A549 (cell line): ENCODE results near the gene COL7A1. TPM values are rescaled to one million over a fixed set of nuclear protein-coding genes. Genes with fewer than 3 reads are reported as not detected.

Source experiments
- ATAC-seq, 2 experiments: fragments of 200-7000 bp in 1 of 2; fragments of >200 bp in 1 of 2; cut with Nextera tagmentation in 1 of 2; cut with Tn5 transposase in 1 of 2; 3 replicates each; pipeline versions ENCODE4 v1.8.0 to v1.9.1; 2018 to 2020; ENCODE audit warnings: mild to moderate bottlenecking in 1 of 2, moderate library complexity in 1 of 2
- CTCF ChIA-PET: fragments of 300-600 bp; sonication (Branson Sonifier 250); formaldehyde crosslinking; extraction: SDS; loops from one replicate; lab custom pipeline; 2021; ENCODE audit warnings: antibody characterized with exemption, inconsistent platforms; lab: Yijun Ruan, JAX
- POLR2A ChIA-PET: fragments of 350-600 bp; formaldehyde crosslinking; extraction: SDS; loops from one replicate; lab custom pipeline; 2021; ENCODE audit warnings: antibody characterized with exemption, inconsistent platforms; lab: Yijun Ruan, JAX
- DNase-seq, 2 experiments: peaks; one replicate each; pipeline versions ENCODE4 v3.0.0 to v3.0.0-alpha.2; 2011 to 2016; ENCODE audit warnings: low read depth in 1 of 2, low spot score in 1 of 2
- FAIRE-seq: peaks from 2 replicates; lab custom pipeline; 2011; peaks lifted over from hg19 to GRCh38; lab: Jason Lieb, UNC
- H3K27ac ChIP-seq, 2 experiments: fragments of >200 bp; sonication (Bioruptor Twin); formaldehyde crosslinking; 3 replicates each; pipeline ENCODE4 v1.5.1; 2016 to 2017
- H3K4me1 ChIP-seq: fragments of >200 bp; sonication (Bioruptor Twin); formaldehyde crosslinking; 3 replicates; pipeline ENCODE4 v1.6.1; 2016
- H3K4me2 ChIP-seq: fragments of >200 bp; sonication (Bioruptor Twin); formaldehyde crosslinking; 3 replicates; pipeline ENCODE4 v1.6.1; 2016
- H3K4me3 ChIP-seq: fragments of >200 bp; sonication (Bioruptor Twin); formaldehyde crosslinking; 3 replicates; pipeline ENCODE4 v1.5.1; 2016
- H3K9me3 ChIP-seq: fragments of >200 bp; sonication (Bioruptor Twin); formaldehyde crosslinking; 3 replicates; pipeline ENCODE4 v1.6.1; 2016
- BHLHE40 ChIP-seq: IDR thresholded peaks from 2 replicates; pipeline ENCODE4 v1.6.1; 2012; ENCODE audit warnings: low read depth, low read length, inconsistent platforms
- EHMT2 ChIP-seq: fragments of 200-600 bp; sonication (generic); IDR thresholded peaks from 2 replicates; pipeline ENCODE4 v1.6.1; 2016; ENCODE audit warnings: antibody characterized with exemption, low read depth, mild to moderate bottlenecking, moderate library complexity
- FOSL2 ChIP-seq, 2 experiments: fragments of 450-650 bp in 1 of 2; fragments of >200 bp in 1 of 2; sonication (Bioruptor Twin) in 1 of 2; formaldehyde crosslinking; IDR thresholded peaks; 2 replicates each; pipeline versions ENCODE4 v1.5.0 to v1.6.1; 2016 to 2020; ENCODE audit warnings: mild to moderate bottlenecking in 1 of 2, moderate library complexity in 1 of 2
- GATA3 ChIP-seq: IDR thresholded peaks from 2 replicates; pipeline ENCODE4 v1.6.1; 2012; ENCODE audit warnings: borderline replicate concordance
- HDAC2 ChIP-seq: fragments of 200-600 bp; sonication (generic); IDR thresholded peaks from 2 replicates; pipeline ENCODE4 v1.6.1; 2016
- HEYL ChIP-seq: fragments of 250-450 bp; sonication (Bioruptor Pico); IDR thresholded peaks from 2 replicates; pipeline ENCODE4 v1.8.0; 2021; ENCODE audit warnings: mild to moderate bottlenecking, moderate library complexity
- HOXB13 ChIP-seq: fragments of 250-450 bp; sonication (Bioruptor Pico); IDR thresholded peaks from 2 replicates; pipeline ENCODE4 v1.5.0; 2020; ENCODE audit warnings: low read depth, mild to moderate bottlenecking, moderate library complexity
- JUN ChIP-seq, 2 experiments: fragments of >200 bp; sonication (Bioruptor Twin); formaldehyde crosslinking; IDR thresholded peaks; 2 replicates in 1 of 2; 3 replicates in 1 of 2; pipeline ENCODE4 v1.6.1; 2016 to 2017
- JUNB ChIP-seq: fragments of >200 bp; sonication (Bioruptor Twin); formaldehyde crosslinking; IDR thresholded peaks from 2 replicates; pipeline ENCODE4 v1.6.1; 2016
- KDM1A ChIP-seq: fragments of 200-600 bp; sonication (generic); IDR thresholded peaks from 2 replicates; pipeline ENCODE4 v1.6.1; 2016; ENCODE audit warnings: low read depth, mild to moderate bottlenecking
- MYC ChIP-seq: IDR thresholded peaks from 2 replicates; pipeline ENCODE4 v1.6.1; 2012; ENCODE audit warnings: mild to moderate bottlenecking, inconsistent platforms, low read length, improper control_type of control experiment, borderline replicate concordance
- NPAS2 ChIP-seq: fragments of 250-450 bp; sonication (Bioruptor Pico); IDR thresholded peaks from 2 replicates; pipeline ENCODE4 v1.8.0; 2022; ENCODE audit warnings: mild to moderate bottlenecking, moderate library complexity, borderline replicate concordance
- NR3C1 ChIP-seq: fragments of >200 bp; sonication (Bioruptor Twin); formaldehyde crosslinking; IDR thresholded peaks from 3 replicates; pipeline ENCODE4 v1.6.1; 2017
- POLR2A ChIP-seq: IDR thresholded peaks from 2 replicates; pipeline ENCODE4 v1.6.1; 2012; ENCODE audit warnings: mild to moderate bottlenecking, low read length
- RARB ChIP-seq: fragments of 250-450 bp; sonication (Bioruptor Pico); IDR thresholded peaks from 2 replicates; pipeline ENCODE4 v1.8.0; 2021; ENCODE audit warnings: mild to moderate bottlenecking, moderate library complexity
- RNF2 ChIP-seq: fragments of 200-600 bp; sonication (generic); IDR thresholded peaks from 2 replicates; pipeline ENCODE4 v1.6.1; 2016; ENCODE audit warnings: low read depth, mild to moderate bottlenecking, antibody characterized with exemption, moderate library complexity, borderline replicate concordance
- SMC3 ChIP-seq: fragments of >200 bp; sonication (Bioruptor Twin); formaldehyde crosslinking; IDR thresholded peaks from 3 replicates; pipeline ENCODE4 v1.6.1; 2018; ENCODE audit warnings: inconsistent platforms
- TP53 ChIP-seq: fragments of 250-450 bp; sonication (Bioruptor Pico); IDR thresholded peaks from 2 replicates; pipeline ENCODE4 v1.5.0; 2021; ENCODE audit warnings: mild to moderate bottlenecking, moderate library complexity
- ZNF302 ChIP-seq: fragments of 250-450 bp; sonication (Bioruptor Pico); IDR thresholded peaks from 2 replicates; pipeline ENCODE4 v1.9.0; 2021; ENCODE audit warnings: inconsistent platforms, mild to moderate bottlenecking, moderate library complexity
- WGBS: methylation state at CpG from one replicate; pipeline ENCODE4 v1.1.6; 2017; ENCODE audit errors: missing lambda C conversion rate; 5-methylcytosine and 5-hydroxymethylcytosine counted together
- polyA plus RNA-seq, 4 experiments: library from polyadenylated mRNA; depleted of rRNA in 3 of 4; stranded (reverse); fragments of >200 nt; fragmentation: RNase III in 1 of 4; extraction: RNeasy Plus Mini Kit Qiagen cat#74134 plus additional on column Dnase treatment in 1 of 4; gene quantifications; 2 replicates in 3 of 4; 3 replicates in 1 of 4; pipeline ENCODE4 v1.2.3, GENCODE V29; 2011 to 2017
- TF ChIP-seq, protein P1 (sequence below): fragments of 450-650 bp; IDR thresholded peaks from 2 replicates; pipeline ENCODE4 v1.6.1; 2014; ENCODE audit warnings: antibody characterized with exemption
- TF ChIP-seq, protein P2 (sequence below): fragments of 150-350 bp; IDR thresholded peaks from 2 replicates; pipeline ENCODE4 v1.6.1; 2014; ENCODE audit warnings: low read depth, mild to moderate bottlenecking, low read length
- TF ChIP-seq, protein P3 (sequence below): fragments of 200-600 bp; sonication (generic); IDR thresholded peaks from 2 replicates; pipeline ENCODE4 v1.6.1; 2016; ENCODE audit warnings: antibody characterized with exemption, mild to moderate bottlenecking, moderate library complexity
- TF ChIP-seq, protein P4 (sequence below): IDR thresholded peaks from 2 replicates; pipeline ENCODE4 v1.6.1; 2012; ENCODE audit warnings: low read depth, borderline replicate concordance
- TF ChIP-seq, protein P5 (sequence below): IDR thresholded peaks from 2 replicates; pipeline ENCODE4 v1.6.1; 2012

The COL7A1 gene
- polyA plus RNA-seq, 2 of the 4 experiments (the other 2 are of a cell fraction): 36.5 to 240 TPM

DNA sequence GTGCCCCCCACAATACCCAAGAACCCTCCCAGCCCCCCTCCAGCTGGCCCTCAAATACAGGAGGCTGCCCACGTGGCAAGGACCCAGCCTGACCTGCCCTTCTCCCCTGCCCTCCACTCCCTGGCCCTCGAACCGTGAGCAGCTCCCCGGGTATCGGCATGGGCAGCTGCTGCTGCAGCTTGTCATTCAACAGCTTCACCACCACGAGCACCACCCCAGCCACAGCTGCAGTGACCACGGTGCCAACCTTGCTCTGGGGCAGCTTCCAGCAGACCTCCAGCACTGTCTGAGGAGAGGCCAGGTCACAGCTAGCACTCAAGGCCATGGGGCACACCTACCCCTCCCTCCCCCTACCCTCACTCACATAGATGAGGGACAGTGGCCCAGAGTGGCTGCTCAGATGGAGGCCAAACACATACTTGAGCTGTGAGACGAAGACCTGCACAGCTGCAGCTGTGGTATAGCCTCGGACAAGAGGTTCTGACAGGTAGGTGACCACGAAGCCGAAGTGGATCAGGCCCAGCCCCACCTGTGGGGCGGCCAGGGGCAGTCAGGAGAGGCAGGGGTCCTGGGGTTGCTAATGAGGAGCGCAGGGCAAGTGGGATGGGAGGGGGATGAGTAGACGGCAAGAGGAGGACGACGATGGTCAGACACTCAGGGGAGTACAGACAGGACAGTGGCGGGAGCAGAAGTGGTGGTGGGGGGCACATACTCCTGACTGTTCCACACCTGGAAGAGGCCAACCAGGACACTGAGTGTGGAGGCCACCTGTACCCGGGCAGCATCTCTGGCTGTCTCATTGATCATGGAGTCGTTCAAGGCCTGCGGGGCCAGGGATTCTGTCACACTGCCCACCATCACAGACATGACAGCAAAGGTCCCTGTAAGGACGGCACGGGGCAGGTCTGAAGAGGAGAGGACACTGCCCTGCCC, 36.7 kb upstream of the COL7A1 start:
- no peak for DNase-seq
- H3K9me3 ChIP-seq: no peaks in the 10 kb centered on the region
- H3K27ac ChIP-seq: no peak overlapping the region
- POLR2A ChIA-PET: no interaction called here
- ATAC-seq: no peak
- H3K4me2 ChIP-seq: no peak overlapping the region
- FAIRE-seq: no peak
- H3K4me1 ChIP-seq: peaks cover 16% of the 10 kb centered on the region
- no peak overlapping the region for H3K4me3 ChIP-seq
- TF ChIP-seq, protein P1, sequence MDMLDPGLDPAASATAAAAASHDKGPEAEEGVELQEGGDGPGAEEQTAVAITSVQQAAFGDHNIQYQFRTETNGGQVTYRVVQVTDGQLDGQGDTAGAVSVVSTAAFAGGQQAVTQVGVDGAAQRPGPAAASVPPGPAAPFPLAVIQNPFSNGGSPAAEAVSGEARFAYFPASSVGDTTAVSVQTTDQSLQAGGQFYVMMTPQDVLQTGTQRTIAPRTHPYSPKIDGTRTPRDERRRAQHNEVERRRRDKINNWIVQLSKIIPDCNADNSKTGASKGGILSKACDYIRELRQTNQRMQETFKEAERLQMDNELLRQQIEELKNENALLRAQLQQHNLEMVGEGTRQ: no peak
- TF ChIP-seq JUNB: no peak
- TF ChIP-seq NPAS2 (CRISPR knock-in tag): no peak
- TF ChIP-seq EHMT2: no peak
- TF ChIP-seq KDM1A: no peak
- TF ChIP-seq FOSL2 (IDR thresholded peaks at IDR 0.05): no peak
- TF ChIP-seq FOSL2 (CRISPR knock-in tag; IDR thresholded peaks at IDR 0.05): no peak
- TF ChIP-seq, protein P2, sequence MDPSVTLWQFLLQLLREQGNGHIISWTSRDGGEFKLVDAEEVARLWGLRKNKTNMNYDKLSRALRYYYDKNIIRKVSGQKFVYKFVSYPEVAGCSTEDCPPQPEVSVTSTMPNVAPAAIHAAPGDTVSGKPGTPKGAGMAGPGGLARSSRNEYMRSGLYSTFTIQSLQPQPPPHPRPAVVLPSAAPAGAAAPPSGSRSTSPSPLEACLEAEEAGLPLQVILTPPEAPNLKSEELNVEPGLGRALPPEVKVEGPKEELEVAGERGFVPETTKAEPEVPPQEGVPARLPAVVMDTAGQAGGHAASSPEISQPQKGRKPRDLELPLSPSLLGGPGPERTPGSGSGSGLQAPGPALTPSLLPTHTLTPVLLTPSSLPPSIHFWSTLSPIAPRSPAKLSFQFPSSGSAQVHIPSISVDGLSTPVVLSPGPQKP: no peak
- TF ChIP-seq, protein P3, sequence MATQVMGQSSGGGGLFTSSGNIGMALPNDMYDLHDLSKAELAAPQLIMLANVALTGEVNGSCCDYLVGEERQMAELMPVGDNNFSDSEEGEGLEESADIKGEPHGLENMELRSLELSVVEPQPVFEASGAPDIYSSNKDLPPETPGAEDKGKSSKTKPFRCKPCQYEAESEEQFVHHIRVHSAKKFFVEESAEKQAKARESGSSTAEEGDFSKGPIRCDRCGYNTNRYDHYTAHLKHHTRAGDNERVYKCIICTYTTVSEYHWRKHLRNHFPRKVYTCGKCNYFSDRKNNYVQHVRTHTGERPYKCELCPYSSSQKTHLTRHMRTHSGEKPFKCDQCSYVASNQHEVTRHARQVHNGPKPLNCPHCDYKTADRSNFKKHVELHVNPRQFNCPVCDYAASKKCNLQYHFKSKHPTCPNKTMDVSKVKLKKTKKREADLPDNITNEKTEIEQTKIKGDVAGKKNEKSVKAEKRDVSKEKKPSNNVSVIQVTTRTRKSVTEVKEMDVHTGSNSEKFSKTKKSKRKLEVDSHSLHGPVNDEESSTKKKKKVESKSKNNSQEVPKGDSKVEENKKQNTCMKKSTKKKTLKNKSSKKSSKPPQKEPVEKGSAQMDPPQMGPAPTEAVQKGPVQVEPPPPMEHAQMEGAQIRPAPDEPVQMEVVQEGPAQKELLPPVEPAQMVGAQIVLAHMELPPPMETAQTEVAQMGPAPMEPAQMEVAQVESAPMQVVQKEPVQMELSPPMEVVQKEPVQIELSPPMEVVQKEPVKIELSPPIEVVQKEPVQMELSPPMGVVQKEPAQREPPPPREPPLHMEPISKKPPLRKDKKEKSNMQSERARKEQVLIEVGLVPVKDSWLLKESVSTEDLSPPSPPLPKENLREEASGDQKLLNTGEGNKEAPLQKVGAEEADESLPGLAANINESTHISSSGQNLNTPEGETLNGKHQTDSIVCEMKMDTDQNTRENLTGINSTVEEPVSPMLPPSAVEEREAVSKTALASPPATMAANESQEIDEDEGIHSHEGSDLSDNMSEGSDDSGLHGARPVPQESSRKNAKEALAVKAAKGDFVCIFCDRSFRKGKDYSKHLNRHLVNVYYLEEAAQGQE: no peak
- TF ChIP-seq TP53 (CRISPR knock-in tag): no peak
- no peak for TF ChIP-seq HOXB13 (CRISPR knock-in tag)
- TF ChIP-seq MYC: no peak
- no peak for TF ChIP-seq JUN (IDR thresholded peaks at IDR 0.05)
- CTCF ChIA-PET: interaction anchor here (0.6 to 1.5 kb wide), 3 partner anchors 33 to 53 kb away, joined by 3 to 5 read pairs (median 4); no protein-coding TSS in a partner anchor
- 96% methylated on average over 16 of the region's 22 CpGs for WGBS

DNA sequence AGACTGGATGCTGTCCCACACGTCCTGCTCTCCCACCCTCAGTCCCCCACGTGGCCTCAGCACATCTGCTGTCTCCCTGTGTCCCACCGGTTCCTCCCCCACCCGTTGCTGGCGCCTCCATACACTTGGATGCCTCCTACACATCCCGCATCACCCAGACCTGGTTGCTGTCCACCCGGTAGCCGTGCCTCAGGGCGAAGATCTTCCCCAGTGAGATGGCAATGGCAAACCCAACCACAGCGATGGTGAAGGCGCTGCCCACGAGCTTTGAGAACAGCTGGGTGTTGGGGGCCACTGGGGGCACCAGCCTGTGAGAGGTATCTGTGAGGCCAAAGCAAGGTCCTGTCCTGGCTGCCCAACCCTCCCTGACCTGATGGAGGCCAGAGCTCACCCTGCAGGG, 35.7 kb upstream of the COL7A1 start:
- Histone ChIP-seq H3K27ac (no peak overlapping the region), H3K9me3 (no peaks in the 10 kb centered on the region), H3K4me3 (no peak overlapping the region), H3K4me2 (no peak overlapping the region), H3K4me1 (peaks cover 8% of the 10 kb centered on the region)
- 96% methylated on average over 8 of the region's 12 CpGs for WGBS
- CTCF ChIA-PET: interaction anchor here (0.6 to 1.5 kb wide), 3 partner anchors 32 to 74 kb away, joined by 4 to 5 read pairs (median 4); no protein-coding TSS in a partner anchor
- POLR2A ChIA-PET: no interaction called here
- ATAC-seq (no peak), DNase-seq (no peak), FAIRE-seq (no peak)
- TF ChIP-seq BHLHE40 (no peak), NR3C1 (no peak), ZNF302 (CRISPR knock-in tag) (no peak), GATA3 (no peak), SMC3 (no peak), RARB (CRISPR knock-in tag) (no peak), HEYL (CRISPR knock-in tag) (no peak), HDAC2 (no peak), POLR2A (no peak), RNF2 (no peak)
- TF ChIP-seq, protein P4, sequence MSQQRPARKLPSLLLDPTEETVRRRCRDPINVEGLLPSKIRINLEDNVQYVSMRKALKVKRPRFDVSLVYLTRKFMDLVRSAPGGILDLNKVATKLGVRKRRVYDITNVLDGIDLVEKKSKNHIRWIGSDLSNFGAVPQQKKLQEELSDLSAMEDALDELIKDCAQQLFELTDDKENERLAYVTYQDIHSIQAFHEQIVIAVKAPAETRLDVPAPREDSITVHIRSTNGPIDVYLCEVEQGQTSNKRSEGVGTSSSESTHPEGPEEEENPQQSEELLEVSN: no peak
- TF ChIP-seq, protein P3: no peak
- TF ChIP-seq, protein P5, sequence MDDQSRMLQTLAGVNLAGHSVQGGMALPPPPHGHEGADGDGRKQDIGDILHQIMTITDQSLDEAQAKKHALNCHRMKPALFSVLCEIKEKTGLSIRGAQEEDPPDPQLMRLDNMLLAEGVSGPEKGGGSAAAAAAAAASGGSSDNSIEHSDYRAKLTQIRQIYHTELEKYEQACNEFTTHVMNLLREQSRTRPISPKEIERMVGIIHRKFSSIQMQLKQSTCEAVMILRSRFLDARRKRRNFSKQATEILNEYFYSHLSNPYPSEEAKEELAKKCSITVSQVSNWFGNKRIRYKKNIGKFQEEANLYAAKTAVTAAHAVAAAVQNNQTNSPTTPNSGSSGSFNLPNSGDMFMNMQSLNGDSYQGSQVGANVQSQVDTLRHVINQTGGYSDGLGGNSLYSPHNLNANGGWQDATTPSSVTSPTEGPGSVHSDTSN: no peak
- TF ChIP-seq, protein P1: no peak
